Measurements from ENCODE around the gene BCR.
A peak's percentile ranks its signal among the peaks of the same experiment; 100 is the strongest.

Gene BCR

GRCh38 chr22:23241562-23242472 lies 61.5 kb downstream of the BCR start:
- in situ Hi-C loops (cut with MboI; ENCODE audit: low sequenced_read_pairs, unreplicated experiment), result no loop called here
- no peak for DNase-seq (ENCODE audit: low spot score)
- no peak for TF ChIP-seq CTCF (IDR thresholded peaks at IDR 0.05; ENCODE audit: borderline replicate concordance, control extremely low read depth, extremely low read depth, insufficient read depth, missing control alignments)

- no peak for TF ChIP-seq CTCF (IDR thresholded peaks at IDR 0.05; ENCODE audit: borderline replicate concordance, control extremely low read depth, extremely low read depth, insufficient read depth, missing control alignments)
- in situ Hi-C loops (cut with MboI; ENCODE audit: low sequenced_read_pairs, unreplicated experiment), result no loop called here
- no peak for DNase-seq (ENCODE audit: low spot score)
These were observed 62.2 kb downstream of the BCR start for GRCh38 chr22:23242473-23243001.

- no peak for TF ChIP-seq CTCF (IDR thresholded peaks at IDR 0.05; ENCODE audit: borderline replicate concordance, control extremely low read depth, extremely low read depth, insufficient read depth, missing control alignments)
- DNase-seq (ENCODE audit: low spot score), result peak; percentile 74
- in situ Hi-C loops (cut with MboI; ENCODE audit: low sequenced_read_pairs, unreplicated experiment), result no loop called here
These were observed 62.8 kb downstream of the BCR start for GRCh38 chr22:23243006-23243573.

- DNase-seq (ENCODE audit: low spot score), result no peak
- no peak for TF ChIP-seq CTCF (IDR thresholded peaks at IDR 0.05; ENCODE audit: borderline replicate concordance, control extremely low read depth, extremely low read depth, insufficient read depth, missing control alignments)
- in situ Hi-C loops (cut with MboI; ENCODE audit: low sequenced_read_pairs, unreplicated experiment), result no loop called here
These were observed 63.8 kb downstream of the BCR start for GRCh38 chr22:23243859-23244689.

- no peak for DNase-seq (ENCODE audit: low spot score)
- in situ Hi-C loops (cut with MboI; ENCODE audit: low sequenced_read_pairs, unreplicated experiment), result no loop called here
- no peak for TF ChIP-seq CTCF (IDR thresholded peaks at IDR 0.05; ENCODE audit: borderline replicate concordance, control extremely low read depth, extremely low read depth, insufficient read depth, missing control alignments)
These were observed 64.4 kb downstream of the BCR start for GRCh38 chr22:23244690-23245044.

Measured in GM13976 (cell line).